8988T (cell line): ENCODE measurements around the gene SIM2.

Source experiments
- DNase-seq: peaks from one replicate; pipeline ENCODE4 v3.0.0; 2011

Gene SIM2

GRCh38 chr21:36717976-36718375 lies 19.1 kb downstream of the SIM2 start:
- no peak for DNase-seq

GRCh38 chr21:36718951-36719501 lies 20.1 kb downstream of the SIM2 start:
- no peak for DNase-seq

DNA sequence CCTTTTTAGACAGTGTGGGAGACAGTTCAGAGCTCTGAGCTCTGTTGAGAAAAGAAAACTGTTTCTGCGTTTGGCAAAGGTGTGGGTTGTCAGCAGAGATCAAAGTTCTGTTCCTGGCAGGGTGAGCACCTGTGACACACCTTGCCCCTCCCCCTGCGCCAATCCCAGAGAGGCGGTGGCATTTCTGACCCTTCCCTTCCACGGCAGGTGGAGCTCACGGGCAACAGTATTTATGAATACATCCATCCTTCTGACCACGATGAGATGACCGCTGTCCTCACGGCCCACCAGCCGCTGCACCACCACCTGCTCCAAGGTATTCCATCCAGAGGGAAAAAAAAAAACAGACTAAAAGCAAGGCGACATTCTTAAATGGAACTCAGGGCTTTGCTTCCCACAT lies 20.7 kb downstream of the SIM2 start:
- DNase-seq = no peak

- DNase-seq = no peak
These were observed 22.9 kb downstream of the SIM2 start for GRCh38 chr21:36721817-36722216.

DNA sequence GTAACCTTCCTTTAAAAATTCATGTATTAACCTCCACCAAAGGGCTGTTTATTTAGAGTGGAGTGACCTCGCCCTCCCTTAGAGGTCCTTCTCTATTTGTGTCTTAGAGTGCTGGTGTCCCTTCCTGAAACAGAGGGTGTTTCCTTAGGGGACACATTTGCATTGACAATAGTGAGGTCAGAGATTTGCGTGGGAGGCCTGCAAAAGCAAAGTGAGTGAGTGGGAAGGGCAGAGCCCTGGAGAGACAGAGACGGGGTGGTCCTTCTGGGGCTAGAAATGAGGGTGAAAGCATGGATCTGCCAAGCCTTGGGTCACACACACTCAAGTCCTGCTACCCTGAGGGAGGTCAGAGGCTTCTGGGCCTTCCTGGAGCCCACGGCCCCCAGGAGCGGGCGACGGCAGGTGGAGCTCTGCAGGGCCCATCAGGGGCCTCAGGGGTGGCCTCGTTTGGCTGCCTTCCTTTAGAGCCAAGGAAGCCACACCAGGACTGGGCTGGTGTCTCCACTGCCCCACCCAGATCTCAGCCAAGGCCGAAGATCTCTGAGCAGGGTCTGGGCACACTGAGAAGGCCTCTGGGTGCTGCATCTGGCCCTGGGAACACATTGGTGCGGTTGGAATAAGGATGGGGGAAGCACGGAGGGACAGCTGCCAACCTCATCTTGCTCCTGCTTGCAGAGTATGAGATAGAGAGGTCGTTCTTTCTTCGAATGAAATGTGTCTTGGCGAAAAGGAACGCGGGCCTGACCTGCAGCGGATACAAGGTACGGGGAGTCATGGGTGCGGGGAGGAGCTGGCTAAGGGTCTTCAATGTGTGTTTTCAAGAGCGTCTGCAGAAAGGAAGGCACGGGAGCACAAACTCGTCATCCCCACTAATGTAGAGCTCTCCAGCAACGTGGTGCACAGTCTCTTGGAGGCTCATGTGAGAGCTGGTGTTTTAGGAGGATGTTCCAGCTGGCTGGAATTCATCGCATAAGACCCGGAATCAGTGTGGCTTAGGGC lies 23.8 kb downstream of the SIM2 start:
- DNase-seq = no peak

- DNase-seq = no peak
These were observed 24.5 kb downstream of the SIM2 start for GRCh38 chr21:36723371-36723881.

- no peak for DNase-seq
These were observed 25.7 kb downstream of the SIM2 start for GRCh38 chr21:36724660-36725059.

DNA sequence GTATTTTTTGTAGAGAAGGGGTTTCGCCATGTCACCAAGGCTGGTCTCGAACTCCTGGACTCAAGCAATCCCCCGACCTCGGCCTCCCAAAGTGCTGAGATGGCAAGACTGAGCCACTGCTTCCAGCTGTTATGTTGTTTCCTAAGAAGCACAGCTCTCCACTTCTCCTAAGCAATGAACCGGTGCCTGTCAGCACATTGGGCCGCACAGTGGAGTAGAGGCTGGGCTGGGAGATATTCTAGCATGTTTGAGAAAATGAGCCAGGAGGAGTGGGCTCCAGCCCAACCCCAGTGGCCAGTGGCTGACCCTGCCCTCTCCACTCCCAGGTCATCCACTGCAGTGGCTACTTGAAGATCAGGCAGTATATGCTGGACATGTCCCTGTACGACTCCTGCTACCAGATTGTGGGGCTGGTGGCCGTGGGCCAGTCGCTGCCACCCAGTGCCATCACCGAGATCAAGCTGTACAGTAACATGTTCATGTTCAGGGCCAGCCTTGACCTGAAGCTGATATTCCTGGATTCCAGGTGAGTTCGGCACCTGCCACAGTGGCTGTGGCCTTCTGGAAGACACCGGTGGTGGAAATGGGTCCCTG lies 27.0 kb downstream of the SIM2 start:
- DNase-seq = no peak

GRCh38 chr21:36727866-36728265 lies 29.0 kb downstream of the SIM2 start:
- no peak for DNase-seq

DNA sequence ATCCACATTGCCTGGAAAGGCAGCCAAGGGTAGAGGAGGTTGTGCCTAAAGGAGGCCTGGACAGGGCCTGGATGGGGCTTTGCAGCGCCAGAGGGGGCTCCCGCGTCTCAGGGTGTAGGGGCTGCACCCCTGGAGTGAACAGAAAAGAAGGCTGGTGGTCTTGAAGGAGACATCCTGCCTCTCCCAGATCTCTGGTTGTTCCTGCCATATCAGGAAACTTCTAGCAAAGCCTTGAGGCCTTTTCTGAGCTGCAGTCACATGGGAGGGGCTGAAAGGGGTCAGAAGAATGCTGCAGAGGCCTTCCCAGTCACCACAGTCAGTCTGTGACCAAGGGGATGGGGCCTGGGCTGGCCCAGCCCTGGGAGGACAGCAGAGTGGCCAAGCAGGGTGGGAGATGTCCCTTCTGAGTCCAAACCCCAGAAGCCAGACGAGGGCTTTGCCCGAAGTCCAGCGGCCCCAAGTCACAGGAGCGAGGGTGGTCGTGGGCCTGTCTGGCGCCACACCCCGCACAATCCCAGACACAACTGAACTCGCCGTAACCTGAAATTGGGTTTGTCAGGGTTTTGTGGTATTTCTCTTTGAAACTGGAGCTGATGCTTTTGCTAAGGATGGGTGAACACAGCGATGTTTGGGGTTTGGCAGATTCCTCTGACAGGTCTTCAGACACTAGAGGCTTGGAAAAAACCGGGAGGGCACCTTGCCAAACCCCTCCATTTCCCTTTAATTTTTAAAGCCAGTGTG lies 29.6 kb downstream of the SIM2 start:
- DNase-seq = no peak

GRCh38 chr21:36729310-36729970 lies 30.5 kb downstream of the SIM2 start:
- DNase-seq = no peak

DNA sequence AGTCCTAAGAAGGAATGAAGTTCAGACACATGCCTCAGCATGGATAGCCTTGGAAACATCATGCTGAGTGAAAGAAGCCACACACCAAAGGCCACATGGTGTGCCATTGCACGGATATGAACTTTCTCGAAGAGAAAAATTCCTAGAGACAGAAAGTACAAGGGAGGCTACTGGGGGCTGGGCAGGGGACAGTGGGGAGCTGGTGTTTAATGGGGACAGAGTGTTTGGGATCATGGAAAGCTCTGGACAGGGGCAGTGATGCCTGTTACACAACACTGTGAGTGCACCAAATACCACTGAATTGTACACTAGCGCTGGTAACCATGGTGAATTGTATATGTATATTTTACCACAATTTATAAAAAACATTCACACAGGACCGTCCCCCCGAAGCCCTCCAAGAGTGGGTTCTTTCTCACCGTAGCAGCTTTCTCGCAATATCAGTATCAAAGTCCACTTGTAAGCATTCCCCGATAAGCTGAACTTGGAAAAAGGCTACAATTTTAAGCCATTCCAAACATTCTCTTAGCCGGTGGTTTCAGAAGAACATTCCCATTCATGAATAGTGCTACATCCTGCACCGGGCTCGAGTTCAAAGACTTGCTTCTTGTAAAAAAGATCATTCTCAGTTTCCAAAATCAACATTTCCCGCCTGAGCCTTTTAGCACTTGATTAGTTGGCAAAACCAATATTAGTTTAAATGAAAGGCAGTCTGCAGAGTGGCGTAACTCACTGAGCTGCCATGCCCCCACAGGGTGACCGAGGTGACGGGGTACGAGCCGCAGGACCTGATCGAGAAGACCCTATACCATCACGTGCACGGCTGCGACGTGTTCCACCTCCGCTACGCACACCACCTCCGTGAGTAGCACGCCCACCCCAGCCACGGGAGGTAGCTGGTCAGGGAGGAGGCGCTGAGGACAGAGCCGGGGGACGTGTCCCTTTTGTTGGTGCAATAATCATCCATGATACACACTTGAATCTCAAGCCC lies 31.7 kb downstream of the SIM2 start:
- DNase-seq = no peak

DNA sequence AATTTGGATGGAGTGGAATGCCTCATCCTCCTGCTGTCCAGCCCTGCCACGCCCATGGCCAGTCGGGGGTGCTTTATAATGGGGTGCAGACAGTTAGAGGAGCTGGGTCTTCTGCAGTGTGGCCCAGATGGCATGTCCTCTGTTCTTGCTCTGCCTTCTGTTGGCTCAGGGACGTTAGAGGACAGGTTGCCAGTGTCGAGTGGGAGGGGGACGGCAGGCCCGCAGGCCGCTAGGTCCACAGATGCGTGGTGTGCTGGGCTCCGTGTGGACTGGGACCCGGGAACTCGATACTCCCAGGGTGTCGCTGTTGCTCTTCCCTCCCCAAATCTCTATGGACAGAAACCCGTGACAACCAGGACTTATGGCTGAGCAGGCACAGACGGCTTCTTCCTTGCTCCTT lies 33.3 kb downstream of the SIM2 start:
- DNase-seq = no peak

GRCh38 chr21:36732761-36733160 lies 33.8 kb downstream of the SIM2 start:
- DNase-seq = no peak

GRCh38 chr21:36733857-36734256 lies 34.9 kb downstream of the SIM2 start:
- no peak for DNase-seq

DNA sequence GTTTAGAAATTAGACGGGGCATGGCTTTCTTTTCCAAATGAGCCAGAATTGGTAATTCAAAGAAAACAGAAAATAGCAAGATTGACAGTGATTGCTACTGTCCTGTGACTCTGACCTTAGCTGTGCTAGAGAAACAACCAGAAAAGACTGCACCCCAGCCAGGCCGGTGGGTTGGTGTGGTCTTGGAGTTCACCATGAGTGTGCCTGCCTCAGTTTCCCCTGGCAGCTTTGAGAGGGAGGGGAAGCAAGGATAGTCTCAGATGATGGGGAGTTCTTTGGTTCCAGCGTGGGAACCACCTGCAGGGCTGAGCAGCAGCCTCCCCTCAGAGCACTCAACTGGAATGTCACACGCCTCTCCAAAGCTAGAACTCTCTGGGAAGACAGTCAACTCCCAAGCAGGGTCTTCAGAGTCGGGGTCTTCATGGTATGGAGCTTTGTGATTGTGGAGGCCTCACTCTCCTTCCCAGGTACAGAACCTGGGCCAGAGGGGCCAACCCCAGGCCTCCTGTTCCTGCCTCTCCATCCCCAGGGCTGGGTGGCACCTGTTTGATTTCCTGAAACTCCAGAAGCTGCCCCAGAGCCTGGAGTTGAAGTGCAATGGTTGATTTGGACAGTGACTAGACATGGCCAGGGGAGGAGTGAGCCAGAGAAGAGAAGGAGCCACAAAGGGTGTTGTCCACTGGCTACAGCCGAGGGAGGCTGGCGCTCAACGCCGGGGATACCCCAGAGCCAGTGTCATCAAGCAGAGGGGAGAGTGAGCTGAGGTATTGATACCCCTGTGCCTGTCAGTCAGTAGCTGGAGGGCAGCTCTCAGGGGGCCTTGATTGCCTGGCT lies 35.7 kb downstream of the SIM2 start:
- no peak for DNase-seq

GRCh38 chr21:36735201-36735515 lies 36.2 kb downstream of the SIM2 start:
- DNase-seq = no peak

DNA sequence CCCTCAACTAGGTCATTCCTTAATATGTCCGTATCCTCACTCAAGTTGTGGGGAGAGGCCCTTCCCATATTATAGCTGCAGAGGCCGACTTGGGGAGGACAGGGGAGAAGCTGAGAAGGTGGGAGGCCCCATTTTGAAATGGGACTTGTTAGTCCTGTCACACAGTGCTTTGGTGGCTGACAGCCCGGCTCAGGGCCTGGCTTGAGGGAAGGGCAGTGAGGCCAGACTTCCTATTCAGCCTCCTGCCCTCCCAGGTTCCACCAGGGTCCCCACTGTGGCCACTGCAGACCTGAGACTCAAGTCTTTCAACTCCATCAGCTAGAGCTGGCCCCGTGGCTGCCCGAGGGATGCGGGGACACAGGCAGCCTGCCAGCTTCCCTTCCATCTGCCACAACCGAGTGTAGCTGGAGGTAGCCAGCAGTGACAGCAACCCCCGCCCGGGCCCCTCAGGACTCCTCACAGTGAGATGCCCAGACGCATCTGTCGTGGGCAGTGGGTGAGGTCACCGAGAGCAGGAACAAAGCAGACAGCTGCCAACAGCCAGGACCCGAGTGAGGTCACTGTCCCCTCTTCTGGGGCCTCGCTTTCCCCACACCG lies 36.9 kb downstream of the SIM2 start:
- no peak for DNase-seq

GRCh38 chr21:36738489-36739126 lies 39.7 kb downstream of the SIM2 start:
- no peak for DNase-seq

- no peak for DNase-seq
These were observed 42.6 kb downstream of the SIM2 start for GRCh38 chr21:36741506-36741905.
